ENCODE results near the gene RPRD1B.

GRCh38 chr20:38005903-38006302 is 27.6 kb upstream of the RPRD1B start:
- TF ChIP-seq, protein P1, sequence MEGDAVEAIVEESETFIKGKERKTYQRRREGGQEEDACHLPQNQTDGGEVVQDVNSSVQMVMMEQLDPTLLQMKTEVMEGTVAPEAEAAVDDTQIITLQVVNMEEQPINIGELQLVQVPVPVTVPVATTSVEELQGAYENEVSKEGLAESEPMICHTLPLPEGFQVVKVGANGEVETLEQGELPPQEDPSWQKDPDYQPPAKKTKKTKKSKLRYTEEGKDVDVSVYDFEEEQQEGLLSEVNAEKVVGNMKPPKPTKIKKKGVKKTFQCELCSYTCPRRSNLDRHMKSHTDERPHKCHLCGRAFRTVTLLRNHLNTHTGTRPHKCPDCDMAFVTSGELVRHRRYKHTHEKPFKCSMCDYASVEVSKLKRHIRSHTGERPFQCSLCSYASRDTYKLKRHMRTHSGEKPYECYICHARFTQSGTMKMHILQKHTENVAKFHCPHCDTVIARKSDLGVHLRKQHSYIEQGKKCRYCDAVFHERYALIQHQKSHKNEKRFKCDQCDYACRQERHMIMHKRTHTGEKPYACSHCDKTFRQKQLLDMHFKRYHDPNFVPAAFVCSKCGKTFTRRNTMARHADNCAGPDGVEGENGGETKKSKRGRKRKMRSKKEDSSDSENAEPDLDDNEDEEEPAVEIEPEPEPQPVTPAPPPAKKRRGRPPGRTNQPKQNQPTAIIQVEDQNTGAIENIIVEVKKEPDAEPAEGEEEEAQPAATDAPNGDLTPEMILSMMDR (IDR thresholded peaks at IDR 0.05), result no peak
- TF ChIP-seq POLR2A (IDR thresholded peaks at IDR 0.05), result no peak

Data from Peyer's patch (tissue), 4 donors.